Astrocyte of the hippocampus (primary cell): ENCODE measurements around the gene PPP2R1B.
"Not testable (repeated sequence)": the region's sequence is repeated elsewhere in the genome, so short reads cannot be mapped to it uniquely, and the experiment has no call there.

Experiments
- DNase-seq: peaks from one replicate; pipeline ENCODE4 v3.0.0; 2011; ENCODE audit warnings: low read depth, low spot score

The PPP2R1B gene

DNA sequence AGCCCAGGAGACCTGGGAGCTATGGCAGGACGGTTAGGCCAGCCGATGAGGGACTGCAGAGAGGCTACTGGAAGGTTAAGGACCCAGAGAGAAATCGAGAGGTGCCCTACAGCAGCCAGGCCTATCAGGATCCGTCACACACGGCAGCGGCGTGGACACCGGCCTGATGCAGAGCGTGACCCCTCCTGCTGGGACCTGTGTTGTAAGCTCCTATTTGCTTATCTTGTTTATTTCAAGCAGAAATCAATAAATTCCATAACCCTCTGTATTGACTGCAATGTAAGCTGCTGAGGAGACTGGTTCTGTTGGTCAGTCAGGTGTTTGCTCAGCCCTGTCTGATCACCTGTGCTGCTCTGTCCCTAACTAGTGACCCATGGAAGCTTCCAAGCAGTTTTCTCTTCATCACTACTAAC lies 39.9 kb downstream of the PPP2R1B start:
- no peak for DNase-seq

DNA sequence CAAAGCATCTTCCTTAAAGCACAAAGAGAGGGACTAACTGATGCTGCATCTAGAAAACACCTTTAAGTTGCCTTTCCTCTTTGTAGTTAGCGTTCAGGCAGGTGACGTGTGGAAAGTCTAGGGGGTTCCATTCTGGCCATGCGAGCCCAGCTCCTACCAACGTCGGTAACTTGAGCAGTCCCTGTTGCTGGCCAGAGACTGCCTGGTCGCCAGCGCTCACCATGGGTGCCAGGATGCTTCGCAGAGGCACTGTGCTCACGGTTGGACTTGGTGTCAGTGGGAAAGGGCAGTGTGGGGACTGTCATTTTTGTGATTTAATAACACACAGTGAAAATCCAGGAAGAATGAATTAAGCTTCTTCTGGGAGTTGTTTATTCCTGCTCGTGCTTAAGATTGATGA lies 40.6 kb downstream of the PPP2R1B start:
- DNase-seq = no peak

DNA sequence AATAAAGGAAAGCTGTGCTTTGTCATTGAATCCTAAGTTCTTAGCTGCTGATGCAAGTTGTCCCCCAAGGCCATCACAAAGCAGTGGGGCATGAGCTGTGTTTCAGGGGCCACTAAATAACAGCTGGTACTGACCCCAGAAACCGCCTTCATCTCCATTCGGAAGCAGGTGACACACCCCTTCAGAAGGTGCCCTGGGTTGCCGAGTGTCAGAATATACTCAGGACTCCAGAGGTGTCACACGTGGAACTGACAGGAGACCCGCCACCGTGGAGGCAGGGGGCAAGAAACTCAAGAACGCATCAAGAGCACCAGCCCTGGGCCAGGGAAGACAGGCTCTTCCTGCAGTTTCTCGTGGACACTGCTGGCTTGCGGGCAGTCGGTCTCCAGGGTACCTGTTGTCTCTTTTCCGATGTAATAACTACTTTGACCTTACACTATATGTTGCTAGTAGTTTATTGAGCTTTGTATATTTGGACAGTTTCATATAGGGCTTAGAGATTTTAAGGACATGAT lies 41.5 kb downstream of the PPP2R1B start:
- no peak for DNase-seq

DNA sequence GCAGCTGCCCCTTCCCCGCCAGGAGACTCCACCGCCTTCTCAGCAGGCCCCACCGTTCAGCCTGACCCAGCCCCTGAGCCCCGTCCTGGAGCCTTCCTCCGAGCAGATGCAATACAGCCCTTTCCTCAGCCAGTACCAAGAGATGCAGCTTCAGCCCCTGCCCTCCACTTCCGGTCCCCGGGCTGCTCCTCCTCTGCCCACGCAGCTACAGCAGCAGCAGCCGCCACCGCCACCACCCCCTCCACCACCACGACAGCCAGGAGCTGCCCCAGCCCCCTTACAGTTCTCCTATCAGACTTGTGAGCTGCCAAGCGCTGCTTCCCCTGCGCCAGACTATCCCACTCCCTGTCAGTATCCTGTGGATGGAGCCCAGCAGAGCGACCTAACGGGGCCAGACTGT lies 42.6 kb downstream of the PPP2R1B start:
- DNase-seq = no peak

DNA sequence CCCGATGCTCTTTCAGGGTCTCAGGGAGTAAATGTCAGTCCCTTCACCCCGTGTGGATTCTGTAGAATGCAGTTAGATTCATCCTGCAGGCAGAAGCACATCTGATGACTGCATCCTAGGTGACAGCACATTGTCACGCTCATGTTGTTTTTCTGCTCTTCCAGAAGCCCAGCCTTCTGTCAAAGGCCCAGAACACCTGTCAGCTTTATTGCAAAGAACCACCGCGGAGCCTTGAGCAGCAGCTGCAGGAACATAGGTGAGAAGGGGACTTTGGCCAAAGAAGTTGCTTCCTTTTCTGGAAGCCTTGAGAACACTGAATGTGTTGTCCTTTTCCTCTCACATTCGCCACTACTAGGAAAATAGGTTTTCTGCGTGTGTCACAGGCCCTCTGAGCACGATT lies 43.7 kb downstream of the PPP2R1B start:
- DNase-seq = no peak

DNA sequence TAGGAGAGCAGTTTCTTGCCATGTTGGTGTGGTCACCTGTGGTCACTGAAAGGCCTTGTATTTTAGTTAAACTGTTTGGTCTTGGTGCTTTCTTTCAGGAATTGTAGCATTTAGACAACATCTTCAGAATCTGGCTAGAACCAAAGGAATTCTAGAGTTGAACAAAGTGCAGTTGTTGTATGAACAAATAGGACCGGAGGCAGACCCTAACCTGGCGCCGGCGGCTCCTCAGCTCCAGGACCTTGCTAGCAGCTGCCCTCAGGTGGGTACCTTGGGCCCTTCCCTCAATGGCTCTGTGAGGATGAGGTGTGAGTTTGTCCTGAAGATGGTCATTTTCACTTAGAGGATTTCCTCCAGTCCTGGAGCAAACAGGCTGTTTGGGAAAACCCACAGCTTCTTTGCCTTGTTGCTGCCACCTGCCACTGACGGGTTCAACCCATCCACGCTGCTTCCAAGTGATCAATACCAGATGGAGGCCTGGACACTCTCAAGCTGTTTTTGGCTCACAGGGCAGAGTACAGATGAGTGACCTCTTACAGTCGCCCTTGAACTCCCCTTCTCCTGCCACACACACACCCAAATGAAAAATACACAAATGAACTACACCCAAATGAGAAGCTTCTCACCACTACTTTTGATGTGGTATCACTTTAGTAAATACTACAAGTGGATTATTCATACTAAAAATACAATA lies 45.2 kb downstream of the PPP2R1B start:
- no peak for DNase-seq

DNA sequence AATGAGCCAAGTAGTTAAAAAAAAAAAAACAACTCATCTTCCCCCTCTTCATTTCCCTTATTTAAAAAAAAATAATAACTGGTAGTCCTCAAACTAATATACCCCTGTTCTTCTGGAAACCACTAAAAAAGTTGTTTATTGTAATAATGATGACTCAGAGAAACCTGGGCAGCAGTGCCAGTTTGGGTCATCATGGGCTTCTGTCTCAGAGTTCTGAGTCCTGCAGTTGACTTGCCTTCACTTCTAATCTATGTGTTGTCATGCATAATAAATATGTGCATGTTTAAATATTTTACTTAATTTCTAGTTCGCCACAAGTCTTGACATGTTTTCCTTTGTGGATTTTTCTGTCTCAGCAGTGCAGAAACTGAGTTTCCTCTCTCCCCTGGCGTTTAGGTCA lies 46.8 kb downstream of the PPP2R1B start:
- peak; percentile 65 for DNase-seq

DNA sequence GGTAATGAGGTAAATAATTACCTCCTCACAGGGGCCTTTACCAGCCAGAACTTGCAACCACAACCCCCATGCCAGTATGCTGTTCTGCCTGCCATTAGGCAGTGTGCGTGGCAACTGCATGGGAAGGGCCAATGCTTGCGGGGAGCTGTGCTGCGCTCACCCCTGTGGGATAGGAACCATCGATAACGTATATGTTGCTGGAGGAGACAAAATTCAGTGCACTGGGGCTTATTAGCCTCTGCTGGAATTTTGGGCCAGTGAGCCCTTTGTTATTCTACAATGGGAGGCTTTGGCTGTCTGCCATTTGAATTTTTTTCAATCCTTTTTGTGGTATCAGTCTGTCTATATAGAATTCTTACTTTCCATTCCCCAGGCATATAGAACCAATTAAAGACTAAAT lies 47.3 kb downstream of the PPP2R1B start:
- peak; percentile 76 for DNase-seq

DNA sequence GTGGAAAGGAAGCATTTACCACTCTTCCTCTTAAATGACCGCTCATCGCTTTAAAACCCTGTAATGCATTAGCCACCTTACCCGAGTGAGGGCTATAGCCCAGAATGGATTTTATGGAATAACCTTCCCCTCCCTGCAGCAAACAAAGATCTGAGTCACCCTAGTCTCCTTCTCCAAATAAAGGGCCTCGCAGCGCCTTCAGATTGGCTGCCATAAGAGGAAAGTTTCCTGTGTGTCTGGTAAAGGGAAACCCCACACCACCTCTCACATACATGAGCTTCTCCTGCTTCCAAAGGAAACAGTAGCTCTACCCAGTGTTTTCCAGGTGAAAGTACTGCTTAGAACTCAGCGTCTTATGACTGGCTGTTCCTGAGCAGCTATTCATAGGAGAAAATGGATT lies 47.8 kb downstream of the PPP2R1B start:
- DNase-seq = peak; percentile 90

DNA sequence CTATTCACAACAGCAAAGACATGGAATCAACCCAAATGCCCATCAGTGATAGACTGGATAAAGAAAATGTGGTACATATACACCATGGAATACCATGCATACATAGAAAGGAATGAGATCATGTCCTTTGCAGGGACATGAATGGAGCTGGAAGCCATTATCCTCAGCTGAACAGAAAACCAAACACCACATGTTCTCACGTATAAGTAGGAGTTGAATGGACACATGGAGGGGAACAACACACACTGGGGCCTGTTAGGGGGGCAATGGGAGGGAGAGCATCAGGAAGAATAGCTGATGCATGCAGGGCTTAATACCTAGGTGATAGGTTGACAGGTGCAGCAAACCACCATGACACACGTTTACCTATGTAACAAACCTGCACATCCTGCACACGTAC lies 48.5 kb downstream of the PPP2R1B start:
- not testable (repeated sequence) for DNase-seq

DNA sequence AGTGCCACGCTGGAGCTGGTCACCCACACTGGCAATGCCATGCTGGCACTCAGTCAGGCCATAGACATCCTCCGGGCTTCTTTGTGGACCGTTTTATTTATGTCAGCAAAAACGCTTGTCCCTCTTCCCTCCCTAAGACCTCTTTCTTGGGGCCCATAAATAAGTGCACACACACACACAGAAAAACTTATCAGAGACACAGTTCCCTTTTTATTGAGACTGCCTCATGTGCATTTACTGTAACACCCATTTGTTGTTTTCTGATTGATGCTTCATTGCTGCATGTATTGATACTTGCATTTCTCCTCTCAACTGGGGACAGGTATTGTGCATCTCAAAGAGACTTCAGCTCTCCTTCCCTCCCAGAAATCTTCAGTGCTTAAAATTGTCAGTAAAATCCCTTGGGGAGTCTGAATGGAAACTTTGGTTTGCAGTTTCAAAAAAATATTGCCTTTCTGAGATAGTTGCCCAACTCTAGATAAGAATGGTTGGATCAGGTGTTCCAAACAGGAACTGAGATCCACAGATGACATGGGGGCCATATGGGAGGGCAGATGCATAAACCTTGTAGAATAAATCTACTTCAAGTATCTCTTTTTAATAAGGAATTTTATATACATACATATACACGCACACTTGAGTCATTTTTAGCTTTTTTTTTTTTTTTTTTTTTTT lies 50.9 kb downstream of the PPP2R1B start:
- DNase-seq = no peak

DNA sequence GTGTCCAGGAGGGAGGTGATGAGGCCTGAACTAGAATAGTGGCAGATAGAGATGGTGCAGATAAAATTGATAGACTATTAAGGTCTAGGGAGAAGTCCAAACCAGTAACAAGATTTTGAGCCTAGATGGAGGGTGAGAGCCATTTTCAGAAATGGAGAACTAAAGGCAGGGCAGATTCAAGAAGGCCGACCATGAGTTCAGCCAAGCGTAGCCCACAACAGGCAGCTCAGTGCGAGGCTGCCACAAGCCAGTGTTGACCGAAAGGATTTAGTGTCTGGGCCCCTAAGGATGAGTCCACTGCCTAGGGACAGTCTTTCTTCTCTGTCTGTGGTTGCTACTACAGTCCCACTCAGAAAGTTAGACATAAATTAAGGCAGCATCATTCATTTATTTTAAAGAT lies 51.7 kb downstream of the PPP2R1B start:
- no peak for DNase-seq

DNA sequence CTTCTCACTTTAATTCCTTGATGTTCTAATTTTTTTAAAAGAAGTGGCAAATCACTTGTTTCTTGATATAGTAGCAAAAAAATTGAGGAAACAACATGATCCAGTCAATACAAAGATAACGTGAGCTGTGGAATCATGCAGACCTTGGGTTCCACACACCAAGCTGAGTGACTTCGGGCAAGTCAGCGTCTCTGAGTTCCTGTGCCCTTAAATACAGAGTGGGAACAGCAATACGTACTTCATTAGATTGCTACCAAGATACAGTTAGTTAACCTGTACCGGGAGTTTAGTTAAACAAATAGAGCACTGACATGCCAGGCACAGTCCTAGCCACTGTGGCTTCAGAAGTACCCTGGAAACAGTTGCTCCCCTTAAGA lies 58.5 kb downstream of the PPP2R1B start:
- DNase-seq = no peak

DNA sequence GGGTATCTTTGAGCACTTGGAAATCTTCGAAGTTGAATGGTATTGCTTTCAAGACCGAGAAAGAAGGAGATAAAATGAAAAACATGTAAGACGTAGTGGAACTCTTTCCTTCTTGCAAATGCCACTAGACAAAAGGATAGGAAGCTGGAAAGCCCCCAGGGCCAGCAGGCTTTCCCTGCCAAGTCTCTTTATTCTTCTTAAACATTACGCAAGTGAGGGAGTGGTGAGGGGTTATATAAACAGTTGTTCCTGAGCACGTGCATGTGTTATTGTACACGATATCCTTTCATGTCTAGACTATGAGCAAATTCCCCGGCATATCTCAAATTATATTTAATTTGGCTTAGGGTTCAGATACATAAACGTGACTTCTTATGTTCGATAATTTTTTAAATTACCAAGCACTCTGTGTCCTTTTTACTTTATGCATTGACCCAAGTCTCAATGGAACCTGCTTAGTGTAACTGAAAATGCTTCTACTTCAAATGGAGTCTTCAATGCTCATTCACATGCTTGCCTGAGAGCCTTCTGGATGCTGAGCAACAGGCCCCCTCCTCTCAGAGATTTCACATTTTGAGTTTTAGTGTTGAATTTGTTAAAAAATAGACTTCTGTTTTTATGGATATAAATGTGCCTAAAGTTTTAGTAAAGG lies 59.0 kb downstream of the PPP2R1B start:
- DNase-seq = peak; percentile 88

DNA sequence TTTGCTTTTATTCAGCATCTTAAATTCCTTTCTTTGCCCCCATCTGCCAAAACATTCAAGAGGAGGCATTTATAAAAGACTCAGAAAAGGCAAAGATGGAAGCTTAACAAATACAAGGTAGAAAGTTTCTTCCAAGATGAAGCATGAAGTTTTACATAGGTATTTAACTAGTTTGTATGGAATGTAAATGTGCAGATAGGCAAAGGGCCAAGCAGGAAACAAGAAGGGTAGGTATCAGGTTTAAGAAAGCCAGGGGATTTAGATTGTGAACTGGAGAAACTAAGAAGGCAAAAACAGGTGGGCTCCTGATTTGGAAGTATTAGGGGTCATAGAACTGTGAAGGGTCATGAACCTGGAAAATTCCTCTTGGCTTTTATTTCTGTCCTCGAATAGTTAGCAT lies 62.6 kb downstream of the PPP2R1B start:
- no peak for DNase-seq

DNA sequence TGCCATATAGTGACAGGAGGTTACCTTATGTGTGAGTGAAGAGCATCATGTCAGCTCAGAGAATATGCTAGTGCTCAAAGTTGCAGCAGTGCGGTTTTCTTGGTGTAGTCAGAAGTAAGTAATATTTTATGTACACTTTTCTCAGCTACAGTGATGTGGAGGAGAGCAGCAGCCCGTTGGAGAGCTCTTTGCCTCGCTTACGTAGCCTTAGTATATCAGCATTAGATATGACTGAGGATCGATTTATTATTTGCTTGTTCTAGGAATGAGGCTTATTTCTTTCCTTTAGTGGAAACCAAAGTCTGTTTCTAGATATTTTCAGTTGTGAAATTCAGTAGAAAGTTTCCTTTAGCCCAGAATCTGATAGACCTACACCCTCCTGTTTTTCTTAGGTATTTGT lies 63.6 kb downstream of the PPP2R1B start:
- DNase-seq = no peak

DNA sequence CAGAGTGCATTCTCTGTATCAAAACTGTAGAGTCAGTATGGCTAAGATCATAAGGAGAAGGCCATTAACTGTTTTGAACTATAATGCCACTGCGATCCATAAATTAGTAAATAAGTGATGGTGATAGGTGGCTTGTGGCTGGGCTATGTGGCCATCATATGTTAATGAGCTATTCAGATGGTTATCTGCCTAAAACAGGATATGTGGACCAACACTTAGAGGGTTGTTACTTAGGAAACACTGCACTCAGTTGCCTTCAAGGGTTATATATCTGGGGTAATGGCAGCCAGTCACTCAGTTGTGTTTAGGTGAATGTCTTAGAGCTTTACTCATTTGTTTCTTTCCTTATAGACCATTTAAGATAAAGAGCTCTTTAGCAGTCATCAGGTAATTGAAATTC lies 66.0 kb downstream of the PPP2R1B start:
- DNase-seq = no peak

DNA sequence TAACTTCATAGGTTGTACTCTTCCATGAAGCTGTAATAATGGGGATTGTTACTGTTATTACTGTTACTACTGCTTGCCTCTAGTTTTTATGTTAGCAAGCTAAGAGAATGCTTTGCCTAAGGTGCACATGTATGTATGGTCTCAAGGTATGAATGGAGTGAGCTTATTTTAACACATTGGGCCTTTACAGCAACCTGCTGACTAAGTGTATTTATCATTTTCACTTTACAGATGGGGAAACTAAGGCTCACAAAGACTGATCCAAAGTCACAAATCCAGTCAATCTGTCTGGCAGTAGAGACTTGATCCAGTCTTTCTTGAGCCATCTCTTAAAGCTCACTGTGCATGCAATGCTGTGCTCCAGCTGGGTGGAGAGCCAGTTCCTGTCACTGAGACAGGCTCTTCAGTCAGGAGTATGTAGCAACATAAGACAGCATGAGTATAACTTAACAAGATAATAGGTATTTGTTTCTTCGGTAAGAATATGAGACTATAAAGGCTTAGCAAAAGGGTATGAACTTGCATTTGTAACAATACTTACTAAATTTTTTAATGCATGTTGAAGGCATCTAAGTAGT lies 66.5 kb downstream of the PPP2R1B start:
- no peak for DNase-seq

DNA sequence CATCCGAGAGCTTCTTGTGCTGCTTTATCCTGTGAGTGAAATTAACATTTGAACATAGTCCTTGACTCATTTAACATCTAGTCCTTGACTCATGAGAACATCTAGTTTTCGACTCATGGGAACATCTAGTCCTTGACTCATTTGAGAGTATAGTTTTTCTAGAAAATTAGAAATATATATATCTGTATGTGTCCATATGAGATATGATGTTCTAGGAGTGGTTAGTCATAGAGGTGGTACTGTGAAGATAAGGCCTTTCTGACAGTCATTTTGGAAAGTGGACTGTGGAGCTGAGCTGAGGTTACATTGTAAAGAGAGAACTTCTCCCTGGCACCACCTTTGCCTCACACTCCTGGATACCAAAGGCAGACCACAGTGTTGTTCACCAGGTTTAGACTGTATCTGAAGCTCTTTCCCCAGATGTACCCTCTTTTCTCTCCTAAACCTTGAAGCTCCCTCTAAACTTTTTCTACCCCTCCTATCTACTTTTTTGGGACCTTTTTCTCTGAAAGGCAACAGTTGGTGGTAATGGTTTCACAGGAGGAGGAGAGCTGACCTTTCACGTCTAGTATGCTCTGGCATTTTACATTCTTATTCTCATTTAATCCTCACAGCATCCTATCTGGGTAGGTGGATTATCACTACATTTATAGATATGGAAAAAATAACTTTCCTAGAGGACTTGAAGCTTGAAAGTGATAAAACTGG lies 67.2 kb downstream of the PPP2R1B start:
- DNase-seq = no peak

DNA sequence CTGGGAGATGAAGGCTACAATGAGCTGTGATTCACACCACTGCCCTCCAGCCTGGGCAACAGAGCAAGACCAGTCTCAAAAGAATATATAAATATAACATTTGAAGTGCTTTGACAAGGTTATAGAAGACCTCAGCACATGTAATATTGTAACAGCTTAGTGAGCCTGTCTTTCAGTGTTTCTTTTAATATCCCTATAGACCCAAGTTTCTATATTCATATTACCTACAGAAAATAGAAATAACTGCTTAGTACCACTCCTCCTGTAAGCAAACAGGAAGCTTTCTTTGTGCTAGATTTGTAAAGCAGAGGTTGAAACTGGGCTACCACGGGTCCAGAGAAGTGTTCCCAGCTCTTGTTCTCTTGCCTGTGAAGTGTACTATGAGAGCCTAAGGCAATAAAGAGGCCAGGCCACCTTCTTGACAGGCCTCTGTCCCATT lies 68.2 kb downstream of the PPP2R1B start:
- no peak for DNase-seq

DNA sequence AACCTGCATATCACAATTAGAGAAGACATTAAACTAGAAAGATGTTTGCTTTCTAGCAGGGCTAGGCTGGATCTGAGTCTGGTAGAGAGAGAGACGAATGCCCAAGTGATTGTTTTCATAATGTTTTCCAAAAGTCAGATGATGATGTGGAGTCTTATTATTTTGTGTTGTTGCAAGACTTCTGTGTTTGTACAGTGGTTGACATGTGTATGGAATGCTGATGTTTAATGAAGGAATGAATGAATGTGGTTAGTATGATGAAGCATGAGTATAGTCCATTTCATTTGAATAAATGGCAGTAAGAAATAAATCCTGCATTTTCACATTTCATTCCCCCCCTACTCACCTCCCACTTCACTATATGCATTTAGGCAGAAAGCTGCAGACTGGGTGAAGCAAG lies 69.6 kb downstream of the PPP2R1B start:
- peak; percentile 39 for DNase-seq

DNA sequence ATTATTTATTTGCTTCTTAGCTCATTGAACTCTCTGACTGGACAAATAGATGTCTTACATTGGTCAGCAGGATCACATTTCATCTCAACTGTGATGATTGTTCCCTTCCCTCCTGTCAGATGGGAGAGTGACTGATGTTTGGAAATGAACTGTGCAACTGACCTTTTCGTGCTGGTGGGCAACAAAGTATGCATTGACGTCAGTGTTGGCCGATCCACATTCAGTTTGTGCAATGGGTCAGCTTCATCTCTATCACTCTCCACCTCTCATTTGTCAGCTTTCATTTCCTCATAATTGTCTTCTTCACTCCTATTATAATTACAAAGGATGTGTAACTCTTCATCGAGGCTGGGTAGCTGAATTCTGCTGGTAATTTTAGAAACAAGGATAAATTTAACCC lies 71.3 kb downstream of the PPP2R1B start:
- DNase-seq = peak; percentile 87
